Mesothelial cell of epicardium (in vitro differentiated cells): Measurements from ENCODE around the gene DSTN. TPM values are rescaled to one million over a fixed set of nuclear protein-coding genes. Genes with fewer than 3 reads are reported as not detected.

Experiments used
- DNase-seq, 2 experiments: peaks; one replicate each; pipeline ENCODE4 v3.0.0; 2021; ENCODE audit warnings: low spot score in 2 of 2; ENCODE audit not compliant: unreplicated experiment in 2 of 2
- H3K27ac Mint-ChIP-seq: 2 replicates; pipeline ENCODE4 v1.8.0; 2021; ENCODE audit warnings: mixed read lengths
- H3K27me3 Mint-ChIP-seq: 2 replicates; pipeline ENCODE4 v1.8.0; 2021; ENCODE audit warnings: low read depth, mixed read lengths
- H3K36me3 Mint-ChIP-seq: 2 replicates; pipeline ENCODE4 v1.8.0; 2021; ENCODE audit warnings: mixed read lengths
- H3K4me1 Mint-ChIP-seq: 2 replicates; pipeline ENCODE4 v1.8.0; 2021; ENCODE audit warnings: mixed read lengths
- H3K4me3 Mint-ChIP-seq: 2 replicates; pipeline ENCODE4 v1.8.0; 2021; ENCODE audit warnings: mild to moderate bottlenecking, moderate library complexity, mixed read lengths
- H3K9me3 Mint-ChIP-seq: 2 replicates; pipeline ENCODE4 v1.8.0; 2021; ENCODE audit warnings: mixed read lengths
- total RNA-seq: library from RNA; stranded (reverse); gene quantifications from 3 replicates; pipeline ENCODE4 v1.2.1, GENCODE V29; 2021
- TF ChIP-seq, protein P1 (sequence below): fragments of 200-600 bp; sonication (generic); IDR thresholded peaks from one replicate; pipeline ENCODE4 v1.5.0; 2021; ENCODE audit warnings: antibody characterized with exemption; ENCODE audit not compliant: unreplicated experiment

Gene DSTN
- total RNA-seq, 1 donor from 2014 or later = 192 TPM

DNA sequence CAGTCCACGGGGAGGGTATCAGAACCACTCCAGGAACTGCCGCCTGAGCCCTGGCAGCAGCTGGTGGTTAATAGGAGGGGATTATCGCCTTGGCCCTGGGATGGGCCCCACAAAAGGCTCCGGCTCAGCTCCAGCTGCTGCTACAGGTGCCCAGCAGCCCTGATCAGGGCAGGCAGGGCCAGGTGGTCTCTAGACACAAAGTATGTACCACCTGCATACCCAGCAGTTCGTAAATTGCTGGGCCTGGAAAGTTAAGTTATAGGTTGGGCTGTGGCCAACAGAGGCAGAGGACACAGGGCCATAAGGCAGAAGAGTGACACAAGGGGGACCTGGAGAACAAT, 77.1 kb downstream of the DSTN start:
- H3K27ac Mint-ChIP-seq = no peak overlapping the region
- no peaks in the 10 kb centered on the region for H3K9me3 Mint-ChIP-seq
- peaks cover 29% of the 10 kb centered on the region for H3K4me1 Mint-ChIP-seq
- no peak overlapping the region for H3K4me3 Mint-ChIP-seq
- DNase-seq = peak in 1 of 2 experiments; percentile 3
- no peaks in the 10 kb centered on the region for H3K27me3 Mint-ChIP-seq
- no peaks in the 10 kb centered on the region for H3K36me3 Mint-ChIP-seq
- TF ChIP-seq, protein P1, sequence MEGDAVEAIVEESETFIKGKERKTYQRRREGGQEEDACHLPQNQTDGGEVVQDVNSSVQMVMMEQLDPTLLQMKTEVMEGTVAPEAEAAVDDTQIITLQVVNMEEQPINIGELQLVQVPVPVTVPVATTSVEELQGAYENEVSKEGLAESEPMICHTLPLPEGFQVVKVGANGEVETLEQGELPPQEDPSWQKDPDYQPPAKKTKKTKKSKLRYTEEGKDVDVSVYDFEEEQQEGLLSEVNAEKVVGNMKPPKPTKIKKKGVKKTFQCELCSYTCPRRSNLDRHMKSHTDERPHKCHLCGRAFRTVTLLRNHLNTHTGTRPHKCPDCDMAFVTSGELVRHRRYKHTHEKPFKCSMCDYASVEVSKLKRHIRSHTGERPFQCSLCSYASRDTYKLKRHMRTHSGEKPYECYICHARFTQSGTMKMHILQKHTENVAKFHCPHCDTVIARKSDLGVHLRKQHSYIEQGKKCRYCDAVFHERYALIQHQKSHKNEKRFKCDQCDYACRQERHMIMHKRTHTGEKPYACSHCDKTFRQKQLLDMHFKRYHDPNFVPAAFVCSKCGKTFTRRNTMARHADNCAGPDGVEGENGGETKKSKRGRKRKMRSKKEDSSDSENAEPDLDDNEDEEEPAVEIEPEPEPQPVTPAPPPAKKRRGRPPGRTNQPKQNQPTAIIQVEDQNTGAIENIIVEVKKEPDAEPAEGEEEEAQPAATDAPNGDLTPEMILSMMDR = no peak

DNA sequence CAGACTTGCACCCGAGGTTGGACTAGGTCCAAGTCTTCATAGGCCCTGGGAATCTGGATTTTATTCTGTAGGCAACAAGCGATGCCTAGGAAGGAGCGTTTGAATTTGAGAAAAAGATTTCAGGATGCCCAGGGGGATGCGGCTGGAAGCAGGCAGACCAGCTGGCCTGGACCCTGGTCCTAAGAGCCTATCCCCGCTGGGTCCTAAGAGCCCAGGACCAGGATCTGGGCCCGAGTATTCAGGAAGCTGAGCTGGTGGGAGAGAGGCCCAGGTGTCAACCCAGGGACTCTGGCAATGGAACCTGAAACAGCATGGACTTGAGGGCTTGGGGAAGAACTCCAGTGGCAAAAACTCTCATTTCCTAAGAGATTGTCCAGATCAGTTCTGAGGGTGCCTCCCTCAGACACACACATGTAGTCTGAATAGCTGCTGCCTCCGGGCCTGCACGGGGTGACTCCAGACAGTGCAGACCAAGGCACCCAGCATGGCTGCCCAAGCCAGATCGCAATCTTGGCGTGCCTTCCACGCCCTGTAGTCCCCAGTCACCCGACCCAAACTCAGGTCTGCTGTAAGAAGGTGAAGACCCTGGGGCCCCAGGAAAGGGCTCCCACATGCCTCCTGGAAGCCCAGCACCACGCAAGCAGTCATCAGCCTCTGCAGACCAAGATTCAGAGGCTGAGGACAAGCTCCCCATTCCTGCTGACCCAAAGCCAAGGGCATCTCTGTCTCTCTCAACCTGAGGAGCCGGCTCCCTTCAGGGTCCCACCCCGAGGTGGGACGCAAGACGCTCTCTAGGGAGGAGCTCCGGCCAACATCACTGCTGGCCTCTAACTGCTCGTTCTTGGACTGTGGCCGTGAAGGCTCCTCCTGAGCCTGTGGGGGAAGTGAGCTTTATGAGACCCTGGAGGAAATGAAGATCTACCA, 77.8 kb downstream of the DSTN start:
- DNase-seq = no peak
- H3K9me3 Mint-ChIP-seq = no peaks in the 10 kb centered on the region
- no peaks in the 10 kb centered on the region for H3K27me3 Mint-ChIP-seq
- TF ChIP-seq, protein P1 = no peak
- no peak overlapping the region for H3K4me3 Mint-ChIP-seq
- no peaks in the 10 kb centered on the region for H3K36me3 Mint-ChIP-seq
- peaks cover 29% of the 10 kb centered on the region for H3K4me1 Mint-ChIP-seq
- H3K27ac Mint-ChIP-seq = no peak overlapping the region

DNA sequence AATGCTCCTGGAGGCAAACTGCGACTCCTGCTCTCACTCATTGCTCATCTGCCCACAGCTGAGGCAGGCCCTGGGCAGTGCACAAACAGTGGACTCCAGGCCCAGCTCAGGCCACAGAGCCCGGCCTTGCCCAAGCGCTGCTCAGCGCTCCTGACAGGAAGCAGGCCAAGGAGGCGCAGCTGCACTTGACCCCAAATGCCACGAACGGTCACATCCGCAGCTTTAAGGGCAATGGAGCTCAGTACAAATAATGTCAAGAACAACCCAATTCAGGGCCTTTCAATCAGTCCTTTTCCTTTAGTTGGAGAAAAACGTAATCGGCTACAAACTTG, 78.4 kb downstream of the DSTN start:
- Mint-ChIP-seq H3K4me1 (peaks cover 29% of the 10 kb centered on the region), H3K4me3 (no peak overlapping the region), H3K27ac (no peak overlapping the region), H3K36me3 (no peaks in the 10 kb centered on the region), H3K9me3 (no peaks in the 10 kb centered on the region), H3K27me3 (no peaks in the 10 kb centered on the region)
- TF ChIP-seq, protein P1 = no peak
- DNase-seq = no peak

DNA sequence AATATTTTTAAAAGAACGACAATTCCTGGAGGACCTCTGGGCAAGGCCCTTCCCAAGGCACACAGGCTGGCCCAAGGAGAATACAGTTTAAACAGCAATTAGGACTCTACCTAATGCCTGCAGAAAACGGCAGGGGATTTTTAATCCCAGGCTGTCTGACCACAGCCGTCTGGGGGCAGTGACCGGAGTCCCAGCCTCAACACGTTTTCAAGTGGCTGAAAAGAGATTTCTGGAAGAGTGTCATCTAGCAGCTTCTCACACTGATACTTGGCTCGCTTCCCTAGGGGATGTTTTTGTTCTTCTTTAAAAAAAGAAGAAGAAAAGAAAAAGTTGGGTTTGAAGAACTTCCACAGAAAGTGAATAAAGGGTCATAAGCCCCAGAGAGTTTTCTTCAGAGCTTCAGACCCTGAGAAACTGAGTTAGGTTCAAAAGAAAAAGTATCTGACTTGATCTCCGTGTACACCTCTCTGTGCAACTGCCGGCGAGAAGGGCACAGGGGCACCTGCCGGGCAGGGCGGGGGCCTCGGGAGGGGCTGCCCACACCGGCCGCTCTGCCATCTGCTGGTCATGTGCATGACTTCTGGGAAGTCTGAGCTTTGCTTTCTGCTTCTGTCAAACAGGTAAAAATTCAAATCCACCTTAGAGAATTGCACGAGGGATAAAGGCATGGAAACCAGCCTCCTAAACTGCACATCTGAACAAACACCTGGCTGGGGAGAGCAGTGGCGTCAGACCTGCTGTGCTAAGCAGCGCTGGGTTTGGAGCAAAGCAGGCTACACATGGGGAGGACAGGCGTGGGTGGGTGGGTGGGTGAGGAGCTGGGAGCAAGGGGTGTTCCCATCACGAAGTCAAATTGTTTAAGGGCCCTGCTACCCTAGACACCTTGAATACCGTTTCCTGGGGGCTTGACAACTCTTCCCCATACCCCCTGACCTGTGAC, 79.2 kb downstream of the DSTN start:
- Mint-ChIP-seq H3K36me3 (peaks cover under 1% of the 10 kb centered on the region), H3K27me3 (no peaks in the 10 kb centered on the region), H3K4me3 (no peak overlapping the region), H3K4me1 (peaks cover 29% of the 10 kb centered on the region), H3K27ac (peak overlapping the region; percentile 54), H3K9me3 (no peaks in the 10 kb centered on the region)
- TF ChIP-seq, protein P1 = peak; percentile 35
- DNase-seq = no peak

DNA sequence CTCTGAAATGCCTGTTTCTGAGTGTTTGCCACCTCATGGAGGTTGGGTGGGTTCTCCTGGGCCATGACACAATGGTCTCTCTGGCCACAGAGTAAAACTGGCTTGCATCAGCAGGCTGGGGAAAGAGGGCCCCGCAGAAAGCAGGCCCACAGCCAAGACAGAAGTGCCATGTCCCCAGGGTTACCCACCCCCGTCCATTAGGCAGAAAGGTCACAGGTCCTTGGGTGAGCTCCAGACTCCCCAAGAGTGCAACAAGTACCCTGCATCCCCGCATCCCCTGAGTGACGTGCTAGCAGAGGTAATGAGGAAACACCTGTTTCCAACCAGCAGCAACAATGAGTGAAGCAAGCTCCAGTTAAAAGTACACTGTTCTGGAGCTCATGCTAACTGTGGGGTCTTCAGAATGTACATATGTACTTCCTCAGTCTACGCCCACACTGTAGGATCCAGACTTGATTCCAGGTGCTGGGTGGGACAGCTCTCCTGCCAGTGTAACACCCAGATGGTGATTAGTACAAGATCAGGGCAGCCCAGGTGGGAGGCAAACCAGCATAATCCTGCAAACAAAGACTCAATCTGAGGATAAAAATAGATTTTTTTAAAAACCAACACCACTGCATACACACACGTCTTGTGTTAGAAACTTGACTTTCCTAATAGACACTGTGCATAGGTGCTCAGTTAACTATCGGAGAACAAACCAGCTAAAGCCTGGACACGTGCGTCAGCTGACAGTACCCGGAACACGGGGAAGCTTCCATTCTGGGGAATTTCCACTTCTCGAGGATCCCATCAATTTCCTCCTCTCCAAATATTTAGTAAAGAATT, 80.6 kb downstream of the DSTN start:
- H3K27ac Mint-ChIP-seq = peak overlapping the region; percentile 34
- TF ChIP-seq, protein P1 = no peak

More for the DNA sequence above, 80.6 kb downstream of the DSTN start:
- peaks cover 35% of the 10 kb centered on the region for H3K4me1 Mint-ChIP-seq
- H3K9me3 Mint-ChIP-seq = no peaks in the 10 kb centered on the region
- H3K36me3 Mint-ChIP-seq = peaks cover 4% of the 10 kb centered on the region
- no peaks in the 10 kb centered on the region for H3K27me3 Mint-ChIP-seq
- no peak overlapping the region for H3K4me3 Mint-ChIP-seq
- peak in 1 of 2 experiments; percentile 3 for DNase-seq
